ENCODE data around the gene P2RX3.
"Not testable (repeated sequence)": the region's sequence is repeated elsewhere in the genome, so short reads cannot be mapped to it uniquely, and the experiment has no call there.

The P2RX3 gene

GRCh38 chr11:57332694-57333440 is 5.3 kb upstream of the P2RX3 start:
- Histone ChIP-seq H3K9ac (ENCODE audit: low read length) (no peak overlapping the region), H3K4me3 (ENCODE audit: low read length) (no peak overlapping the region), H3K4me1 (ENCODE audit: control insufficient read depth, low read depth, low read length) (peaks cover 7% of the 10 kb centered on the region), H3K27me3 (ENCODE audit: control insufficient read depth, insufficient read depth, low read length) (no peaks in the 10 kb centered on the region), H3K9me3 (ENCODE audit: control insufficient read depth, low read depth, low read length) (no peaks in the 10 kb centered on the region), H3K36me3 (ENCODE audit: control insufficient read depth, low read depth, low read length) (peaks cover 61% of the 10 kb centered on the region), H3K27ac (ENCODE audit: low read length) (no peak overlapping the region)

GRCh38 chr11:57335023-57335342 is 3.2 kb upstream of the P2RX3 start:
- Histone ChIP-seq H3K4me3 (ENCODE audit: low read length) (peak overlapping the region; percentile 90), H3K36me3 (ENCODE audit: control insufficient read depth, low read depth, low read length) (peaks cover 42% of the 10 kb centered on the region), H3K9ac (ENCODE audit: low read length) (peak overlapping the region; percentile 85), H3K4me1 (ENCODE audit: control insufficient read depth, low read depth, low read length) (peaks cover 7% of the 10 kb centered on the region), H3K9me3 (ENCODE audit: control insufficient read depth, low read depth, low read length) (no peaks in the 10 kb centered on the region), H3K27ac (ENCODE audit: low read length) (peak overlapping the region; percentile 17), H3K27me3 (ENCODE audit: control insufficient read depth, insufficient read depth, low read length) (no peaks in the 10 kb centered on the region)

- Histone ChIP-seq H3K27ac (ENCODE audit: low read length) (peak within 1 kb of the TSS; percentile 17), H3K4me1 (ENCODE audit: control insufficient read depth, low read depth, low read length) (peaks cover 9% of the 10 kb centered on the region), H3K27me3 (ENCODE audit: control insufficient read depth, insufficient read depth, low read length) (peaks cover 2% of the 10 kb centered on the region), H3K9me3 (ENCODE audit: control insufficient read depth, low read depth, low read length) (no peaks in the 10 kb centered on the region), H3K4me3 (ENCODE audit: low read length) (peak within 1 kb of the TSS; percentile 90), H3K36me3 (ENCODE audit: control insufficient read depth, low read depth, low read length) (peaks cover 36% of the 10 kb centered on the region), H3K9ac (ENCODE audit: low read length) (peak within 1 kb of the TSS; percentile 85)
These were observed 2.6 kb upstream of the P2RX3 start, which contains the start of gene SSRP1 for GRCh38 chr11:57335343-57336110. SSRP1 (minus strand) TSS chr11:57335892; CDS start chr11:57335121, 771 bp downstream.

- Histone ChIP-seq H3K9me3 (ENCODE audit: control insufficient read depth, low read depth, low read length) (no peaks in the 10 kb centered on the region), H3K9ac (ENCODE audit: low read length) (peak overlapping the region; percentile 85), H3K4me3 (ENCODE audit: low read length) (peak overlapping the region; percentile 90), H3K4me1 (ENCODE audit: control insufficient read depth, low read depth, low read length) (peaks cover 10% of the 10 kb centered on the region), H3K36me3 (ENCODE audit: control insufficient read depth, low read depth, low read length) (peaks cover 30% of the 10 kb centered on the region), H3K27ac (ENCODE audit: low read length) (no peak overlapping the region), H3K27me3 (ENCODE audit: control insufficient read depth, insufficient read depth, low read length) (peaks cover 8% of the 10 kb centered on the region)
These were observed 2.0 kb upstream of the P2RX3 start for GRCh38 chr11:57336111-57336666.

GRCh38 chr11:57336856-57337255 is 1.3 kb upstream of the P2RX3 start:
- not testable (repeated sequence) for H3K9ac ChIP-seq (ENCODE audit: low read length); H3K27me3 ChIP-seq (ENCODE audit: control insufficient read depth, insufficient read depth, low read length); H3K27ac ChIP-seq (ENCODE audit: low read length); H3K9me3 ChIP-seq (ENCODE audit: control insufficient read depth, low read depth, low read length); H3K4me3 ChIP-seq (ENCODE audit: low read length)
- peaks cover 23% of the 10 kb centered on the region for H3K36me3 ChIP-seq (ENCODE audit: control insufficient read depth, low read depth, low read length)
- peaks cover 10% of the 10 kb centered on the region for H3K4me1 ChIP-seq (ENCODE audit: control insufficient read depth, low read depth, low read length)

- no peak overlapping the region for H3K9ac ChIP-seq (ENCODE audit: low read length)
- peaks cover 10% of the 10 kb centered on the region for H3K27me3 ChIP-seq (ENCODE audit: control insufficient read depth, insufficient read depth, low read length)
- H3K27ac ChIP-seq (ENCODE audit: low read length) = no peak overlapping the region
- H3K36me3 ChIP-seq (ENCODE audit: control insufficient read depth, low read depth, low read length) = peaks cover under 1% of the 10 kb centered on the region
- H3K4me3 ChIP-seq (ENCODE audit: low read length) = no peak overlapping the region
- H3K9me3 ChIP-seq (ENCODE audit: control insufficient read depth, low read depth, low read length) = no peaks in the 10 kb centered on the region
- H3K4me1 ChIP-seq (ENCODE audit: control insufficient read depth, low read depth, low read length) = peaks cover 10% of the 10 kb centered on the region
These were observed 1.2 kb downstream of the P2RX3 start for GRCh38 chr11:57339328-57339727.

- Histone ChIP-seq H3K4me3 (ENCODE audit: low read length) (no peak overlapping the region), H3K9ac (ENCODE audit: low read length) (no peak overlapping the region), H3K4me1 (ENCODE audit: control insufficient read depth, low read depth, low read length) (peaks cover 4% of the 10 kb centered on the region), H3K27me3 (ENCODE audit: control insufficient read depth, insufficient read depth, low read length) (peaks cover 10% of the 10 kb centered on the region), H3K9me3 (ENCODE audit: control insufficient read depth, low read depth, low read length) (no peaks in the 10 kb centered on the region), H3K36me3 (ENCODE audit: control insufficient read depth, low read depth, low read length) (no peaks in the 10 kb centered on the region), H3K27ac (ENCODE audit: low read length) (no peak overlapping the region)
These were observed 2.0 kb downstream of the P2RX3 start for GRCh38 chr11:57340039-57340615.

- Histone ChIP-seq H3K27ac (ENCODE audit: low read length) (no peak overlapping the region), H3K9me3 (ENCODE audit: control insufficient read depth, low read depth, low read length) (no peaks in the 10 kb centered on the region), H3K27me3 (ENCODE audit: control insufficient read depth, insufficient read depth, low read length) (peaks cover 10% of the 10 kb centered on the region), H3K4me1 (ENCODE audit: control insufficient read depth, low read depth, low read length) (peaks cover 7% of the 10 kb centered on the region), H3K9ac (ENCODE audit: low read length) (no peak overlapping the region), H3K36me3 (ENCODE audit: control insufficient read depth, low read depth, low read length) (no peaks in the 10 kb centered on the region), H3K4me3 (ENCODE audit: low read length) (no peak overlapping the region)
These were observed 3.2 kb downstream of the P2RX3 start for GRCh38 chr11:57341250-57341808.

GRCh38 chr11:57342702-57343101 is 4.5 kb downstream of the P2RX3 start:
- Histone ChIP-seq H3K4me1 (ENCODE audit: control insufficient read depth, low read depth, low read length) (peaks cover 7% of the 10 kb centered on the region), H3K36me3 (ENCODE audit: control insufficient read depth, low read depth, low read length) (no peaks in the 10 kb centered on the region), H3K27ac (ENCODE audit: low read length) (no peak overlapping the region), H3K4me3 (ENCODE audit: low read length) (no peak overlapping the region), H3K9me3 (ENCODE audit: control insufficient read depth, low read depth, low read length) (no peaks in the 10 kb centered on the region), H3K9ac (ENCODE audit: low read length) (no peak overlapping the region), H3K27me3 (ENCODE audit: control insufficient read depth, insufficient read depth, low read length) (peaks cover 10% of the 10 kb centered on the region)

- Histone ChIP-seq H3K9me3 (ENCODE audit: control insufficient read depth, low read depth, low read length) (no peaks in the 10 kb centered on the region), H3K4me1 (ENCODE audit: control insufficient read depth, low read depth, low read length) (peaks cover 7% of the 10 kb centered on the region), H3K27me3 (ENCODE audit: control insufficient read depth, insufficient read depth, low read length) (peaks cover 10% of the 10 kb centered on the region), H3K27ac (ENCODE audit: low read length) (no peak overlapping the region), H3K9ac (ENCODE audit: low read length) (no peak overlapping the region), H3K36me3 (ENCODE audit: control insufficient read depth, low read depth, low read length) (no peaks in the 10 kb centered on the region), H3K4me3 (ENCODE audit: low read length) (no peak overlapping the region)
These were observed 5.7 kb downstream of the P2RX3 start for GRCh38 chr11:57343825-57344224.

GRCh38 chr11:57344826-57345225 is 6.7 kb downstream of the P2RX3 start:
- peaks cover 10% of the 10 kb centered on the region for H3K27me3 ChIP-seq (ENCODE audit: control insufficient read depth, insufficient read depth, low read length)
- H3K4me1 ChIP-seq (ENCODE audit: control insufficient read depth, low read depth, low read length) = peaks cover 7% of the 10 kb centered on the region
- H3K9ac ChIP-seq (ENCODE audit: low read length) = no peak overlapping the region
- no peaks in the 10 kb centered on the region for H3K9me3 ChIP-seq (ENCODE audit: control insufficient read depth, low read depth, low read length)
- H3K36me3 ChIP-seq (ENCODE audit: control insufficient read depth, low read depth, low read length) = no peaks in the 10 kb centered on the region
- no peak overlapping the region for H3K4me3 ChIP-seq (ENCODE audit: low read length)
- no peak overlapping the region for H3K27ac ChIP-seq (ENCODE audit: low read length)

Measured in iPS-18a (cell line).